ENCODE data around the gene RARG. TPM values are rescaled to one million over a fixed set of nuclear protein-coding genes. Genes with fewer than 3 reads are reported as not detected.
A peak's percentile ranks its signal among the peaks of the same experiment; 100 is the strongest.

Gene RARG
- total and polyA plus RNA-seq, 2 donors (not counting 1 experiment from before 2014, with no cell fraction given): 8.8 to 15.0 TPM

DNA sequence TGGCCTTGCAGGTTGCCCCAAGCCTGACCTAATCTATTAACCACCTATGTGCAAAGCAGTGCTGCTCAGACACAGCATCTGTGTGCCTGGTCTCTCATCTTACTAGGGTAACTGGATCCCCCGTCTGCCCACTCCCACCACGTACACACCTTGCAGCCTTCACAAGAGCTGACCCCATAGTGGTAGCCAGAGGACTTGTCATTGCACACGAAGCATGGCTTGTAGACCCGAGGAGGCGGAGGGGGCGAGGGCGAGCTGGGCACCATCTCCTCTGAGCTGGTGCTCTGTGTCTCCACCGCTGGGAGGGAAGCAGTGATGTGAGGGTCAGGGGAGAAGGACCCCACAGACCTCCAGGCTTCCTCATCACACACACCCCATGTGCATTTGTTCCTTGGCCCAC is 16.5 kb downstream of the RARG start:
- H3K27ac ChIP-seq (ENCODE audit: low read length in 2 of 2): peak overlapping the region; percentile 18 to 61
- CTCF ChIA-PET: interaction anchor here (0.6 to 17.1 kb wide), 13 partner anchors 13 to 293 kb away, joined by 3 to 721 read pairs (median 67); partner anchors contain the start of genes AAAS, ESPL1, ITGB7 and MYG1

More for the DNA sequence above, 16.5 kb downstream of the RARG start:
- no peak overlapping the region for H3K4me2 ChIP-seq (replicated peaks; ENCODE audit: low read depth, low read length, poor library complexity, severe bottlenecking)
- no peak overlapping the region for H2AFZ ChIP-seq (ENCODE audit: insufficient read depth, low read depth, low read length, poor library complexity, severe bottlenecking)
- peaks cover 3% of the 10 kb centered on the region for H3K79me2 ChIP-seq (ENCODE audit: control insufficient read depth, insufficient read depth, low read length)
- peaks cover 0 to 15% of the 10 kb centered on the region in 2 experiments for H3K36me3 ChIP-seq (replicated peaks in 1 of 2; ENCODE audit: control extremely low read depth in 1 of 2, control insufficient read depth in 1 of 2, extremely low read depth in 1 of 2, insufficient read depth in 2 of 2, low read length in 1 of 2)
- H3K4me3 ChIP-seq (ENCODE audit: control extremely low read depth in 1 of 5, extremely low read depth in 1 of 5, insufficient read depth in 1 of 5, low read depth in 2 of 5, low read length in 4 of 5): no peak overlapping the region
- no peaks in the 10 kb centered on the region for H3K27me3 ChIP-seq (replicated peaks in 1 of 4; ENCODE audit: control extremely low read depth in 1 of 4, control insufficient read depth in 3 of 4, insufficient read depth in 4 of 4, low read length in 3 of 4)
- H3K9me3 Mint-ChIP-seq (ENCODE audit: insufficient read depth): no peaks in the 10 kb centered on the region
- 90% methylated on average over 6 of the region's 8 CpGs for WGBS (ENCODE audit: insufficient coverage)
- POLR2A ChIA-PET: interaction anchor here (0.6 to 0.8 kb wide), 2 partner anchors 58 to 164 kb away, joined by 3 to 6 read pairs; partner anchors contain the start of gene SP1
- DNase-seq: no peak
- no peak for TF ChIP-seq EZH2 (IDR thresholded peaks at IDR 0.05; ENCODE audit: borderline replicate concordance, insufficient read depth, low read depth, low read length, poor library complexity, severe bottlenecking)
- TF ChIP-seq, protein P1, sequence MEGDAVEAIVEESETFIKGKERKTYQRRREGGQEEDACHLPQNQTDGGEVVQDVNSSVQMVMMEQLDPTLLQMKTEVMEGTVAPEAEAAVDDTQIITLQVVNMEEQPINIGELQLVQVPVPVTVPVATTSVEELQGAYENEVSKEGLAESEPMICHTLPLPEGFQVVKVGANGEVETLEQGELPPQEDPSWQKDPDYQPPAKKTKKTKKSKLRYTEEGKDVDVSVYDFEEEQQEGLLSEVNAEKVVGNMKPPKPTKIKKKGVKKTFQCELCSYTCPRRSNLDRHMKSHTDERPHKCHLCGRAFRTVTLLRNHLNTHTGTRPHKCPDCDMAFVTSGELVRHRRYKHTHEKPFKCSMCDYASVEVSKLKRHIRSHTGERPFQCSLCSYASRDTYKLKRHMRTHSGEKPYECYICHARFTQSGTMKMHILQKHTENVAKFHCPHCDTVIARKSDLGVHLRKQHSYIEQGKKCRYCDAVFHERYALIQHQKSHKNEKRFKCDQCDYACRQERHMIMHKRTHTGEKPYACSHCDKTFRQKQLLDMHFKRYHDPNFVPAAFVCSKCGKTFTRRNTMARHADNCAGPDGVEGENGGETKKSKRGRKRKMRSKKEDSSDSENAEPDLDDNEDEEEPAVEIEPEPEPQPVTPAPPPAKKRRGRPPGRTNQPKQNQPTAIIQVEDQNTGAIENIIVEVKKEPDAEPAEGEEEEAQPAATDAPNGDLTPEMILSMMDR (IDR thresholded peaks at IDR 0.05): no peak
- peak overlapping the region; percentile 47 for H3K27ac Mint-ChIP-seq
- peaks cover 67% of the 10 kb centered on the region for H3K4me1 Mint-ChIP-seq
- H3K9me3 ChIP-seq (ENCODE audit: control extremely low read depth in 1 of 3, control insufficient read depth in 2 of 3, insufficient read depth in 1 of 3, low read length in 2 of 3): no peaks in the 10 kb centered on the region
- H3K27me3 Mint-ChIP-seq: no peaks in the 10 kb centered on the region
- H3K4me3 Mint-ChIP-seq: no peak overlapping the region
- ATAC-seq (ENCODE audit: low read depth): no peak
- H4K20me1 ChIP-seq (ENCODE audit: control insufficient read depth, insufficient read depth, low read length, poor library complexity, severe bottlenecking): no peaks in the 10 kb centered on the region
- H3K4me1 ChIP-seq (ENCODE audit: control insufficient read depth in 2 of 2, insufficient read depth in 2 of 2, low read length in 2 of 2): peaks cover 43 to 56% of the 10 kb centered on the region in 2 donors
- intact Hi-C loops (cut with micrococcal nuclease): no loop called here
- no peak overlapping the region for H3K9ac ChIP-seq (ENCODE audit: low read length)

All from B cell (primary cell).